ENCODE measurements around the gene PADI4. TPM values are rescaled to one million over a fixed set of nuclear protein-coding genes. Genes with fewer than 3 reads are reported as not detected.

PADI4 gene
- total RNA-seq, 1 donor = not detected

DNA sequence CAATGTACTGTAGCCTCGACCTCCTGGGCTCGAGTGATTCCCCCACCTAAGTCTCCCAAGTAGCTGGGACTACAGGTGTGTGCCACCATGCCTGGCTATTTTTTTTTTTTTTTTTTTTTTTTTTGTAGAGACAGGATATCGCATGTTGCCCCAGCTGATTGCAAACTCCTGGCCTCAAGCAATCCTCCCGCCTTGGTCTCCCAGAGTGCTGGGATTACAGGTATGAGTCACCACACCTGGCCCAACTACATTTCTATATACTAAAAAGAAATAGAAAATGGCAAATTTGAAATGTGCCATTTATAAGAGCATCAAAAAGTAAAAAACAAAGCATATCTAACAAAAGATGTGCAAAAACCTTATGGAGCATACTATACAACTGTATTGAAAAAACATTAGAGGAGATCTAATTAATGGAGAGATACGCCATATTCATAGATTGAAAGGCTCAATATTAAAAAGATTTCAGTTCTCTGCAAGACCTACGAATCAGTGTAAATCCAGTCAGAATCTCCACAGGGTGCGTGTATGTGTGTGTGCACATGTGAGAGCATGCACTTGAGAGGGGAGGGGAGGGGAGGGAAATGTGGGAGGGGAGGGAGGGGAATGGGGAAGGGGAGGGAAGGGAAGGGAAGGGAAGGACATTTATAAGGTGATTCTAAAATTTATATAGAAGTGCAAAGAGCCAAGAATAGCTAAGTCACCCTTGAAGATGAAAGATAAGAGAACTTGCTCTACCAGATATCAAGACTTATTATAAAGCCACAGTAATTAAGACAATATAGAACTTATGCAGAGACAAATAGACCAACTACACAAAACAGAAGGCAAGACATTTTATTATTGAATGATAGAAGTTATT, 15.5 kb upstream of the PADI4 start:
- no peak for DNase-seq (ENCODE audit: low read depth)
- no peak overlapping the region for H3K4me3 ChIP-seq (ENCODE audit: low read depth, low read length)
- TF ChIP-seq, protein P1, sequence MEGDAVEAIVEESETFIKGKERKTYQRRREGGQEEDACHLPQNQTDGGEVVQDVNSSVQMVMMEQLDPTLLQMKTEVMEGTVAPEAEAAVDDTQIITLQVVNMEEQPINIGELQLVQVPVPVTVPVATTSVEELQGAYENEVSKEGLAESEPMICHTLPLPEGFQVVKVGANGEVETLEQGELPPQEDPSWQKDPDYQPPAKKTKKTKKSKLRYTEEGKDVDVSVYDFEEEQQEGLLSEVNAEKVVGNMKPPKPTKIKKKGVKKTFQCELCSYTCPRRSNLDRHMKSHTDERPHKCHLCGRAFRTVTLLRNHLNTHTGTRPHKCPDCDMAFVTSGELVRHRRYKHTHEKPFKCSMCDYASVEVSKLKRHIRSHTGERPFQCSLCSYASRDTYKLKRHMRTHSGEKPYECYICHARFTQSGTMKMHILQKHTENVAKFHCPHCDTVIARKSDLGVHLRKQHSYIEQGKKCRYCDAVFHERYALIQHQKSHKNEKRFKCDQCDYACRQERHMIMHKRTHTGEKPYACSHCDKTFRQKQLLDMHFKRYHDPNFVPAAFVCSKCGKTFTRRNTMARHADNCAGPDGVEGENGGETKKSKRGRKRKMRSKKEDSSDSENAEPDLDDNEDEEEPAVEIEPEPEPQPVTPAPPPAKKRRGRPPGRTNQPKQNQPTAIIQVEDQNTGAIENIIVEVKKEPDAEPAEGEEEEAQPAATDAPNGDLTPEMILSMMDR (IDR thresholded peaks at IDR 0.05; ENCODE audit: insufficient read depth, low read length) = no peak

DNA sequence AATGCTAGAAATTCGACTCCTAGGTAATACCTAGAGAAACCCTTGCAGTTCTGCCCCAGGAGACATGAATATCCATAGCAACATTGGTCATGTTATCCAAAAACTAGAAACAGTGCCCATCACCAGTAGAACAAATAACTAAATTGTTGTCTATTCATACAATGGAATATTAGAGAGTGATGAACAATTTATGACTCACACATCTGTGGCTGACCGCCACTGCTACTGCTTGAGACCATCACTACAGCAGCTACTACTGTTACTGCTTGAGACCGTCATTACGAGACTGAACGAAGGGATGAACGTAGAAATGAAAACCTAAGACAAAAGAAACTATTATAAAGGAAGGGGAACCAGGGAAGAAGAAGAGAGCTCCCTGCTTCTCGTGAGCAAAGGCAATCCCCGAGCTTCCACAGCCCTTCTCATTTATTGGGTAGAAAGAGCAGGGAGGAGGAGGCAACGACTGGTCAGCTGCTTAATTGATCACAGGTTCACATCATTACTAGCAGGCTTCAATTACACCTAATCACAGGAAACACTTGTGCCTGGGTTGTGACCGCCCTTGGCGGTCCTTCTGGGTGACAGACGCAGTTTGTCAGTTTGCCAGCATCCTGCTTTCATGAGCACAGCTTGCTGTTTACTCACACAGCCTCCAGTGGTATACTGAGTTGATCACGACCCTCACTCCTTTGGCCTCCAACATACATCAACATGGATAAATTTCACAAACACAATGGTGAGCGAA, 14.1 kb upstream of the PADI4 start:
- TF ChIP-seq, protein P1 (IDR thresholded peaks at IDR 0.05; ENCODE audit: insufficient read depth, low read length) = no peak
- DNase-seq (ENCODE audit: low read depth) = no peak
- no peak overlapping the region for H3K4me3 ChIP-seq (ENCODE audit: low read depth, low read length)

DNA sequence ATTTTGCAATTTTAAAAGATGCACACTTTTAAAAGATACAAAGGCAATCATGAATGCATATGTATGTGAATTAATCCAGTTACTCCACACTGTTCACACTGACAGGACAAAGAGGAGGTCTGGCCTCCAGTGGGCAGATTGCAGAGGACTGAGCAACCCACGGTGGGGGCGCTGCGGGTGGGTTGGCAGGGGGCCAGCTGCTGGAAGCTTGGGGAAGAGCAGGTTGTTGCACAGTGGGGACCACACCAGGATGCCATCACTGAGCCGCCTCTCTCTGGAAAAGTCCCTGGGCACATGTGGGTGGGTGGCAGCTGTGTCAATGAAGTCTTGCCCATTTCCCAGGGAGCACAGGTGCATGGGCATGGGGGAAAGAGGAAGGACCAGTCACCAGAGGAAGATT, 12.7 kb upstream of the PADI4 start:
- no peak overlapping the region for H3K4me3 ChIP-seq (ENCODE audit: low read depth, low read length)
- TF ChIP-seq, protein P1 (IDR thresholded peaks at IDR 0.05; ENCODE audit: insufficient read depth, low read length) = no peak
- DNase-seq (ENCODE audit: low read depth) = no peak

DNA sequence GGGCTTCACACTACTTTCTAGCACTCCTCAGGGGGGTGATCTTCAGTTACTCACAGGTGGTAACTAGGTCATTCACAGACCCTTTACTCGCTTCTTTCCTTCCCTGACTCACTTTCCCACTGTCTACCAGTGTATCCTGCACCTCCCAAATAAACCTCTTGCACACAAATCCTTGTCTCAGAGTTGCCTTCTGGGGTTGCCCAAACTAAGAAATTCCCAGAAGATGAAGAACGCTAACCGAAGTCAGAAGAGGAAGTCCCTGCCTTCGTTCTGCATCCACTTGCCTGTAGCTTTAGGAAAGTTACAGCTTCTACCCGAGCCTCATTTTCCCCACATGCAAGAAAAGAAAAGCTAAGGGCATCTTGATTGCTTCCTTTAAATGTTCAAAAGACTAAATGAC, 11.9 kb upstream of the PADI4 start:
- H3K4me3 ChIP-seq (ENCODE audit: low read depth, low read length) = no peak overlapping the region
- DNase-seq (ENCODE audit: low read depth) = no peak
- TF ChIP-seq, protein P1 (IDR thresholded peaks at IDR 0.05; ENCODE audit: insufficient read depth, low read length) = no peak

DNA sequence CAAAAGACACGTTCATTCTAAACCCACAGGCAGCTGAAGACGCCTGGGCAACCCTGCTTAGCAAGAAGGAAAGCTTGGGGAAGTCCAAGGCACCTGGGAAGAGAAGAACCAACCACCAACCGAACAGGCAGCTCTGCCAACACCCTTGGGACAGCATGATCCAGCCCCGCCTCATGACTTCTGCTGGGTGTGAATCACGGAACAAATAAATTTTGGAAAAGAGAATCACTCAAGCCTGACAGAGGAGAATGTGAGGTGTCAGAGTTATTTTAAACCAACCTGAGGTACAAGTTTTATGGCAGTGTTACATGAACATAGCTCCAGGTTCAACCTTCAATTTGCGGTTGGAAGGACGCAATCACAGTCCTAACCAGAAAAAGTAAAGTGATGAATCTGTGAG, 10.0 kb upstream of the PADI4 start:
- no peak overlapping the region for H3K4me3 ChIP-seq (ENCODE audit: low read depth, low read length)
- TF ChIP-seq, protein P1 (IDR thresholded peaks at IDR 0.05; ENCODE audit: insufficient read depth, low read length) = no peak
- DNase-seq (ENCODE audit: low read depth) = no peak

DNA sequence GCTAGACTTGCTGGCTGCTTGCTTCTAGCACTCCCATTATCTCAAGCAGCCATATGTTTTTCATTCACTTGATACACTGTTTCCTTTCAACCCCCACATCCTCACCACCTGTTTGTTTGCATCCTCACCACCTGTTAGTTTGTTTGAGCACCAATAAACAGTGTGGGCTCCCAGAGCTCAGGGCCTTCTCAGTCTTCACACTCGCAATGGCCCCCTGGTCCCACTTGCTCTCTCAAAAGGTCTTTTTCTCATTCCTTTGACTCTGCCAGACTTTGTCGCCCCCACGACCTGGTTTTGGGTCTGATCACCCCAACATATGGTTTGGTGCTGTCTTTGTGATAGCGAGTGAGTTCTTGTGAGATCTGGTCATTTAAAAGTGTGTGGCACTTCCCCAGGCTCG, 6.2 kb upstream of the PADI4 start:
- TF ChIP-seq, protein P1 (IDR thresholded peaks at IDR 0.05; ENCODE audit: insufficient read depth, low read length) = no peak
- no peak for DNase-seq (ENCODE audit: low read depth)
- H3K4me3 ChIP-seq (ENCODE audit: low read depth, low read length) = no peak overlapping the region

Data from fibroblast of the aortic adventitia (primary cell).